Measurements from ENCODE around the gene PPP2R5E.
A peak's percentile ranks its signal among the peaks of the same experiment; 100 is the strongest.

PPP2R5E gene

GRCh38 chr14:63508033-63508432 lies 35.1 kb downstream of the PPP2R5E start:
- H3K4me3 ChIP-seq, result no peak overlapping the region
- H3K27me3 ChIP-seq (ENCODE audit: low read depth), result no peaks in the 10 kb centered on the region
- no peaks in the 10 kb centered on the region; the same call in 1 of the 2 replicates for H3K4me1 ChIP-seq
- no peaks in the 10 kb centered on the region; the same call in 1 of the 2 replicates for H3K36me3 ChIP-seq (replicated peaks)
- peak; percentile 51 to 62 for DNase-seq (ENCODE audit: low spot score in 2 of 2)
- in situ Hi-C loops (cut with MboI; ENCODE audit: low sequenced_read_pairs), result no loop called here
- no peaks in the 10 kb centered on the region for H3K9me3 ChIP-seq

- no peak for DNase-seq (ENCODE audit: low spot score in 2 of 2)
- no peak overlapping the region for H3K4me3 ChIP-seq
- H3K27me3 ChIP-seq (ENCODE audit: low read depth), result no peaks in the 10 kb centered on the region
- H3K9me3 ChIP-seq, result no peaks in the 10 kb centered on the region
- H3K4me1 ChIP-seq, result no peaks in the 10 kb centered on the region; the same call in none of the 2 replicates
- H3K36me3 ChIP-seq (replicated peaks), result no peaks in the 10 kb centered on the region
- in situ Hi-C loops (cut with MboI; ENCODE audit: low sequenced_read_pairs), result no loop called here
These were observed 38.5 kb downstream of the PPP2R5E start for GRCh38 chr14:63504648-63505047.

- Histone ChIP-seq H3K36me3 (replicated peaks) (no peaks in the 10 kb centered on the region), H3K4me3 (no peak overlapping the region), H3K27me3 (ENCODE audit: low read depth) (no peaks in the 10 kb centered on the region), H3K9me3 (no peaks in the 10 kb centered on the region), H3K4me1 (peaks cover 4% of the 10 kb centered on the region; the same call in 1 of the 2 replicates)
- no peak for DNase-seq (ENCODE audit: low spot score in 2 of 2)
- in situ Hi-C loops (cut with MboI; ENCODE audit: low sequenced_read_pairs), result no loop called here
These were observed 41.7 kb downstream of the PPP2R5E start for GRCh38 chr14:63501429-63501828.

- H3K4me3 ChIP-seq, result no peak overlapping the region
- in situ Hi-C loops (cut with MboI; ENCODE audit: low sequenced_read_pairs), result no loop called here
- H3K4me1 ChIP-seq, result peaks cover 4% of the 10 kb centered on the region; the same call in 1 of the 2 replicates
- no peaks in the 10 kb centered on the region for H3K9me3 ChIP-seq
- no peak for DNase-seq (ENCODE audit: low spot score in 2 of 2)
- no peaks in the 10 kb centered on the region for H3K27me3 ChIP-seq (ENCODE audit: low read depth)
- H3K36me3 ChIP-seq (replicated peaks), result no peaks in the 10 kb centered on the region
These were observed 43.4 kb downstream of the PPP2R5E start for GRCh38 chr14:63499701-63500250.

- in situ Hi-C loops (cut with MboI; ENCODE audit: low sequenced_read_pairs), result no loop called here
- Histone ChIP-seq H3K4me3 (no peak overlapping the region), H3K4me1 (peaks cover 10% of the 10 kb centered on the region), H3K27me3 (ENCODE audit: low read depth) (no peaks in the 10 kb centered on the region), H3K9me3 (no peaks in the 10 kb centered on the region), H3K36me3 (replicated peaks) (no peaks in the 10 kb centered on the region)
- no peak for DNase-seq (ENCODE audit: low spot score in 2 of 2)
These were observed 46.3 kb downstream of the PPP2R5E start for GRCh38 chr14:63496837-63497400.

GRCh38 chr14:63493246-63493645 lies 49.9 kb downstream of the PPP2R5E start:
- in situ Hi-C loops (cut with MboI; ENCODE audit: low sequenced_read_pairs), result no loop called here
- H3K4me3 ChIP-seq, result no peak overlapping the region
- H3K27me3 ChIP-seq (ENCODE audit: low read depth), result no peaks in the 10 kb centered on the region
- no peaks in the 10 kb centered on the region for H3K36me3 ChIP-seq (replicated peaks)
- H3K4me1 ChIP-seq, result peaks cover 11% of the 10 kb centered on the region
- no peak for DNase-seq (ENCODE audit: low spot score in 2 of 2)
- no peaks in the 10 kb centered on the region for H3K9me3 ChIP-seq

- Histone ChIP-seq H3K36me3 (replicated peaks) (no peaks in the 10 kb centered on the region), H3K4me3 (no peak overlapping the region), H3K4me1 (peaks cover 8% of the 10 kb centered on the region), H3K27me3 (ENCODE audit: low read depth) (no peaks in the 10 kb centered on the region), H3K9me3 (no peaks in the 10 kb centered on the region)
- no peak for DNase-seq (ENCODE audit: low spot score in 2 of 2)
- in situ Hi-C loops (cut with MboI; ENCODE audit: low sequenced_read_pairs), result no loop called here
These were observed 50.8 kb downstream of the PPP2R5E start for GRCh38 chr14:63492391-63492790.

GRCh38 chr14:63487724-63488123 lies 55.5 kb downstream of the PPP2R5E start:
- DNase-seq (ENCODE audit: low spot score in 2 of 2), result no peak
- H3K27me3 ChIP-seq (ENCODE audit: low read depth), result no peaks in the 10 kb centered on the region
- no peak overlapping the region for H3K4me3 ChIP-seq
- no peaks in the 10 kb centered on the region for H3K36me3 ChIP-seq (replicated peaks)
- H3K4me1 ChIP-seq, result peaks cover 12% of the 10 kb centered on the region
- in situ Hi-C loops (cut with MboI; ENCODE audit: low sequenced_read_pairs), result no loop called here
- H3K9me3 ChIP-seq, result no peaks in the 10 kb centered on the region

GRCh38 chr14:63486738-63487137 lies 56.4 kb downstream of the PPP2R5E start:
- Histone ChIP-seq H3K27me3 (ENCODE audit: low read depth) (no peaks in the 10 kb centered on the region), H3K36me3 (replicated peaks) (no peaks in the 10 kb centered on the region), H3K9me3 (no peaks in the 10 kb centered on the region), H3K4me3 (no peak overlapping the region), H3K4me1 (peaks cover 4% of the 10 kb centered on the region; the same call in 1 of the 2 replicates)
- no peak for DNase-seq (ENCODE audit: low spot score in 2 of 2)
- in situ Hi-C loops (cut with MboI; ENCODE audit: low sequenced_read_pairs), result no loop called here

- Histone ChIP-seq H3K4me3 (no peak overlapping the region), H3K36me3 (replicated peaks) (no peaks in the 10 kb centered on the region), H3K9me3 (no peaks in the 10 kb centered on the region), H3K27me3 (ENCODE audit: low read depth) (no peaks in the 10 kb centered on the region), H3K4me1 (peaks cover 4% of the 10 kb centered on the region; the same call in 1 of the 2 replicates)
- no peak for DNase-seq (ENCODE audit: low spot score in 2 of 2)
- in situ Hi-C loops (cut with MboI; ENCODE audit: low sequenced_read_pairs), result no loop called here
These were observed 59.9 kb downstream of the PPP2R5E start for GRCh38 chr14:63483315-63483714.

GRCh38 chr14:63480599-63480998 lies 62.6 kb downstream of the PPP2R5E start:
- H3K36me3 ChIP-seq (replicated peaks), result no peaks in the 10 kb centered on the region
- in situ Hi-C loops (cut with MboI; ENCODE audit: low sequenced_read_pairs), result no loop called here
- no peaks in the 10 kb centered on the region for H3K9me3 ChIP-seq
- no peak for DNase-seq (ENCODE audit: low spot score in 2 of 2)
- no peaks in the 10 kb centered on the region for H3K4me1 ChIP-seq
- no peak overlapping the region for H3K4me3 ChIP-seq
- H3K27me3 ChIP-seq (ENCODE audit: low read depth), result no peaks in the 10 kb centered on the region

- no peaks in the 10 kb centered on the region for H3K36me3 ChIP-seq (replicated peaks)
- no peaks in the 10 kb centered on the region for H3K27me3 ChIP-seq (ENCODE audit: low read depth)
- DNase-seq (ENCODE audit: low spot score in 2 of 2), result no peak
- H3K9me3 ChIP-seq, result no peaks in the 10 kb centered on the region
- no peak overlapping the region for H3K4me3 ChIP-seq
- no peaks in the 10 kb centered on the region; the same call in 1 of the 2 replicates for H3K4me1 ChIP-seq
- in situ Hi-C loops (cut with MboI; ENCODE audit: low sequenced_read_pairs), result no loop called here
These were observed 64.7 kb downstream of the PPP2R5E start for GRCh38 chr14:63478437-63478852.

GRCh38 chr14:63478010-63478409 lies 65.2 kb downstream of the PPP2R5E start:
- Histone ChIP-seq H3K4me1 (no peaks in the 10 kb centered on the region; the same call in 1 of the 2 replicates), H3K36me3 (replicated peaks) (no peaks in the 10 kb centered on the region), H3K27me3 (ENCODE audit: low read depth) (no peaks in the 10 kb centered on the region), H3K4me3 (no peak overlapping the region), H3K9me3 (no peaks in the 10 kb centered on the region)
- in situ Hi-C loops (cut with MboI; ENCODE audit: low sequenced_read_pairs), result no loop called here
- DNase-seq (ENCODE audit: low spot score in 2 of 2), result no peak

GRCh38 chr14:63477556-63477955 lies 65.6 kb downstream of the PPP2R5E start:
- Histone ChIP-seq H3K36me3 (replicated peaks) (no peaks in the 10 kb centered on the region), H3K9me3 (no peaks in the 10 kb centered on the region), H3K4me1 (no peaks in the 10 kb centered on the region; the same call in 1 of the 2 replicates), H3K27me3 (ENCODE audit: low read depth) (no peaks in the 10 kb centered on the region), H3K4me3 (no peak overlapping the region)
- in situ Hi-C loops (cut with MboI; ENCODE audit: low sequenced_read_pairs), result no loop called here
- DNase-seq (ENCODE audit: low spot score in 2 of 2), result no peak

Data from HAP-1 (cell line).